Stomach (tissue), 4 donors: Measurements from ENCODE around the gene GRIPAP1.

Experiments used
- EP300 ChIP-seq: sonication (generic); formaldehyde crosslinking; IDR thresholded peaks from one replicate; pipeline ENCODE4 v1.6.1; 2017; ENCODE audit warnings: antibody characterized with exemption
- TF ChIP-seq, protein P1 (sequence below), 7 experiments: fragments of 450-650 bp in 4 of 7; fragments of 200-600 bp in 3 of 7; sonication (generic) in 3 of 7; IDR thresholded peaks; one replicate each; pipeline ENCODE4 v1.5.1; 2016 to 2019; ENCODE audit warnings: antibody characterized with exemption in 7 of 7, control low read depth in 2 of 7, mild to moderate bottlenecking in 1 of 7

DNA sequence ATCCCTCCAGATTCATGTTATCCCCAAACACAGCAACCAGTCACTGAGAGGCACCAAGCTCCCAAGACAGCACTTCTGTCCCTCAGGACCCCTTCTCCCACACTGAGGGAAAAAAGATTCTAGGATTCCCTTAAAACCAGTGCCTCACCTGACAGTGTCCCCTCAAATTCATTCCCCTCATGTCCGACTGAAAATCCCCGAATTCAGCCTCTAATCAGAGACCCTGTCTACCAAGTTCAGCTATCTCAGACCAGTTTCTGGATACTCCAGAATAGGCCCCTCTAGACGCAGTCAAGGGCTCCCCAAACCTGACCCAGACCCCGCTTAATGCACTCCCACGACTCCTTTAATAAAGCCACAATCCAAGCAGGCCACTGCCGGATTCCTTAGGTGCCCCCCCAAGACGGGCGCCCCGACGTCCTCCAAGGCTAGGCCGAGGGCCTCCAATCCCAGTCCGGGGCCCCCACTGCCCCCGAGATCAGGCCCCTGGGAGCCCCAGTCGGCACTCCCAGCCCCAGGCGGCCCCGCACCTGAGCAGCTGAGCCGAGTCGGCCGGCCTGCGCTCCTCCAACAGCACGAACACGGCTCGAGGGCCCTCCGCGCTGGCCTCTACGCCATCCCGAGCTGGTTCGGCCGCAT, 40.6 kb upstream of the GRIPAP1 start:
- no peak for TF ChIP-seq EP300
- TF ChIP-seq, protein P1, sequence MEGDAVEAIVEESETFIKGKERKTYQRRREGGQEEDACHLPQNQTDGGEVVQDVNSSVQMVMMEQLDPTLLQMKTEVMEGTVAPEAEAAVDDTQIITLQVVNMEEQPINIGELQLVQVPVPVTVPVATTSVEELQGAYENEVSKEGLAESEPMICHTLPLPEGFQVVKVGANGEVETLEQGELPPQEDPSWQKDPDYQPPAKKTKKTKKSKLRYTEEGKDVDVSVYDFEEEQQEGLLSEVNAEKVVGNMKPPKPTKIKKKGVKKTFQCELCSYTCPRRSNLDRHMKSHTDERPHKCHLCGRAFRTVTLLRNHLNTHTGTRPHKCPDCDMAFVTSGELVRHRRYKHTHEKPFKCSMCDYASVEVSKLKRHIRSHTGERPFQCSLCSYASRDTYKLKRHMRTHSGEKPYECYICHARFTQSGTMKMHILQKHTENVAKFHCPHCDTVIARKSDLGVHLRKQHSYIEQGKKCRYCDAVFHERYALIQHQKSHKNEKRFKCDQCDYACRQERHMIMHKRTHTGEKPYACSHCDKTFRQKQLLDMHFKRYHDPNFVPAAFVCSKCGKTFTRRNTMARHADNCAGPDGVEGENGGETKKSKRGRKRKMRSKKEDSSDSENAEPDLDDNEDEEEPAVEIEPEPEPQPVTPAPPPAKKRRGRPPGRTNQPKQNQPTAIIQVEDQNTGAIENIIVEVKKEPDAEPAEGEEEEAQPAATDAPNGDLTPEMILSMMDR (IDR thresholded peaks at IDR 0.05) = no peak
